Stimulated activated memory B cell treated with anti-CD40 and anti-IgM and Interleukin-4, amounts not matched to agents 10 μg/mL and 1 μg/mL and 100 μg/mL, for 72 hours (primary cell): ENCODE data around the gene CNPY1.

Experiments used
- ATAC-seq: fragments of 150-1000 bp; cut with Tn5 transposase; 2 replicates; pipeline ENCODE4 v1.10.0; 2021
- H3K27ac Mint-ChIP-seq: one replicate; pipeline ENCODE4 v1.8.0; 2022; ENCODE audit warnings: mild to moderate bottlenecking, mixed read lengths
- H3K27me3 Mint-ChIP-seq: one replicate; pipeline ENCODE4 v1.8.0; 2022; ENCODE audit warnings: mixed read lengths
- H3K36me3 Mint-ChIP-seq: one replicate; pipeline ENCODE4 v1.8.0; 2022; ENCODE audit warnings: mixed read lengths
- H3K4me1 Mint-ChIP-seq: one replicate; pipeline ENCODE4 v1.8.0; 2022; ENCODE audit warnings: mixed read lengths
- H3K4me3 Mint-ChIP-seq: one replicate; pipeline ENCODE4 v1.8.0; 2022; ENCODE audit warnings: mild to moderate bottlenecking, moderate library complexity, mixed read lengths
- H3K9me3 Mint-ChIP-seq: one replicate; pipeline ENCODE4 v1.8.0; 2022; ENCODE audit warnings: mixed read lengths

Gene CNPY1

GRCh38 chr7:155459700-155460461 lies 86.5 kb downstream of the CNPY1 start:
- Mint-ChIP-seq H3K36me3 (no peaks in the 10 kb centered on the region), H3K4me3 (peak overlapping the region; percentile 42), H3K27ac (no peak overlapping the region), H3K27me3 (peaks cover 85% of the 10 kb centered on the region), H3K9me3 (no peaks in the 10 kb centered on the region), H3K4me1 (peaks cover 36% of the 10 kb centered on the region)
- ATAC-seq: no peak

- H3K4me3 Mint-ChIP-seq: peak overlapping the region; percentile 42
- H3K9me3 Mint-ChIP-seq: no peaks in the 10 kb centered on the region
- H3K27me3 Mint-ChIP-seq: peaks cover 85% of the 10 kb centered on the region
- ATAC-seq: no peak
- H3K36me3 Mint-ChIP-seq: no peaks in the 10 kb centered on the region
- H3K4me1 Mint-ChIP-seq: peaks cover 39% of the 10 kb centered on the region
- H3K27ac Mint-ChIP-seq: no peak overlapping the region
Observed at GRCh38 chr7:155458878-155459699, 87.3 kb downstream of the CNPY1 start.

- Mint-ChIP-seq H3K36me3 (no peaks in the 10 kb centered on the region), H3K9me3 (no peaks in the 10 kb centered on the region), H3K4me3 (peak within 1 kb of the TSS; percentile 64), H3K4me1 (peaks cover 31% of the 10 kb centered on the region), H3K27me3 (peaks cover 83% of the 10 kb centered on the region), H3K27ac (no peak within 1 kb of the TSS)
- ATAC-seq: no peak
Observed at GRCh38 chr7:155458111-155458877, 88.1 kb downstream of the CNPY1 start, which contains the start of gene EN2. EN2 (plus strand) TSS chr7:155458129; CDS start chr7:155458378, 249 bp downstream.

- no peaks in the 10 kb centered on the region for H3K9me3 Mint-ChIP-seq
- H3K4me3 Mint-ChIP-seq: no peak overlapping the region
- H3K36me3 Mint-ChIP-seq: no peaks in the 10 kb centered on the region
- peak; percentile 34 for ATAC-seq
- peaks cover 83% of the 10 kb centered on the region for H3K27me3 Mint-ChIP-seq
- H3K4me1 Mint-ChIP-seq: peaks cover 31% of the 10 kb centered on the region
- H3K27ac Mint-ChIP-seq: no peak overlapping the region
Observed at GRCh38 chr7:155457544-155458110, 88.7 kb downstream of the CNPY1 start.

- no peaks in the 10 kb centered on the region for H3K9me3 Mint-ChIP-seq
- no peak for ATAC-seq
- H3K36me3 Mint-ChIP-seq: no peaks in the 10 kb centered on the region
Observed at GRCh38 chr7:155456738-155457543, 89.4 kb downstream of the CNPY1 start.

GRCh38 chr7:155455776-155456737 lies 90.3 kb downstream of the CNPY1 start:
- no peak for ATAC-seq
- Mint-ChIP-seq H3K36me3 (no peaks in the 10 kb centered on the region), H3K4me3 (peak overlapping the region; percentile 27), H3K27me3 (peaks cover 83% of the 10 kb centered on the region), H3K4me1 (peaks cover 36% of the 10 kb centered on the region), H3K27ac (no peak overlapping the region), H3K9me3 (no peaks in the 10 kb centered on the region)

More at GRCh38 chr7:155456738-155457543, 89.4 kb downstream of the CNPY1 start:
- peaks cover 31% of the 10 kb centered on the region for H3K4me1 Mint-ChIP-seq
- peaks cover 83% of the 10 kb centered on the region for H3K27me3 Mint-ChIP-seq
- no peak overlapping the region for H3K27ac Mint-ChIP-seq
- H3K4me3 Mint-ChIP-seq: peak overlapping the region; percentile 64

- ATAC-seq: no peak
- no peaks in the 10 kb centered on the region for H3K9me3 Mint-ChIP-seq
- no peak overlapping the region for H3K4me3 Mint-ChIP-seq
- H3K4me1 Mint-ChIP-seq: peaks cover 40% of the 10 kb centered on the region
- no peaks in the 10 kb centered on the region for H3K36me3 Mint-ChIP-seq
- H3K27me3 Mint-ChIP-seq: peaks cover 84% of the 10 kb centered on the region
- no peak overlapping the region for H3K27ac Mint-ChIP-seq
Observed at GRCh38 chr7:155455132-155455693, 91.1 kb downstream of the CNPY1 start.

GRCh38 chr7:155454183-155455112 lies 91.9 kb downstream of the CNPY1 start:
- Mint-ChIP-seq H3K4me3 (no peak overlapping the region), H3K9me3 (no peaks in the 10 kb centered on the region), H3K36me3 (no peaks in the 10 kb centered on the region), H3K27me3 (peaks cover 78% of the 10 kb centered on the region), H3K27ac (no peak overlapping the region), H3K4me1 (peaks cover 35% of the 10 kb centered on the region)
- ATAC-seq: no peak

GRCh38 chr7:155453296-155454182 lies 92.8 kb downstream of the CNPY1 start:
- Mint-ChIP-seq H3K27ac (no peak overlapping the region), H3K27me3 (peaks cover 81% of the 10 kb centered on the region), H3K4me3 (no peak overlapping the region), H3K36me3 (no peaks in the 10 kb centered on the region), H3K9me3 (no peaks in the 10 kb centered on the region), H3K4me1 (peaks cover 31% of the 10 kb centered on the region)
- no peak for ATAC-seq

GRCh38 chr7:155452505-155453295 lies 93.7 kb downstream of the CNPY1 start:
- Mint-ChIP-seq H3K27me3 (peaks cover 89% of the 10 kb centered on the region), H3K27ac (no peak overlapping the region), H3K4me1 (peaks cover 39% of the 10 kb centered on the region), H3K36me3 (no peaks in the 10 kb centered on the region), H3K4me3 (no peak overlapping the region), H3K9me3 (no peaks in the 10 kb centered on the region)
- no peak for ATAC-seq

GRCh38 chr7:155451840-155452239 lies 94.5 kb downstream of the CNPY1 start:
- no peaks in the 10 kb centered on the region for H3K36me3 Mint-ChIP-seq
- H3K27ac Mint-ChIP-seq: no peak overlapping the region
- H3K4me1 Mint-ChIP-seq: peaks cover 37% of the 10 kb centered on the region

More at GRCh38 chr7:155451840-155452239, 94.5 kb downstream of the CNPY1 start:
- Mint-ChIP-seq H3K4me3 (no peak overlapping the region), H3K27me3 (peaks cover 91% of the 10 kb centered on the region), H3K9me3 (no peaks in the 10 kb centered on the region)
- ATAC-seq: no peak
